Neural cell (in vitro differentiated cells): ENCODE data around the gene COL27A1.

Experiments
- POLR2AphosphoS5 ChIP-seq: IDR thresholded peaks from 2 replicates; pipeline ENCODE4 v1.6.1; 2012
- SMC3 ChIP-seq: fragments of 450-650 bp; conservative IDR thresholded peaks from 2 replicates; pipeline ENCODE4 v1.6.1; 2014; ENCODE audit warnings: antibody characterized with exemption, mild to moderate bottlenecking, moderate library complexity; ENCODE audit not compliant: poor library complexity
- TF ChIP-seq, protein P1 (sequence below): IDR thresholded peaks from 2 replicates; pipeline ENCODE4 v1.6.1; 2012; ENCODE audit warnings: borderline replicate concordance
- TF ChIP-seq, protein P2 (sequence below): fragments of 450-650 bp; IDR thresholded peaks from 2 replicates; pipeline ENCODE4 v1.5.1; 2014; ENCODE audit warnings: antibody characterized with exemption, mild to moderate bottlenecking, moderate library complexity; ENCODE audit not compliant: poor library complexity, severe bottlenecking

DNA sequence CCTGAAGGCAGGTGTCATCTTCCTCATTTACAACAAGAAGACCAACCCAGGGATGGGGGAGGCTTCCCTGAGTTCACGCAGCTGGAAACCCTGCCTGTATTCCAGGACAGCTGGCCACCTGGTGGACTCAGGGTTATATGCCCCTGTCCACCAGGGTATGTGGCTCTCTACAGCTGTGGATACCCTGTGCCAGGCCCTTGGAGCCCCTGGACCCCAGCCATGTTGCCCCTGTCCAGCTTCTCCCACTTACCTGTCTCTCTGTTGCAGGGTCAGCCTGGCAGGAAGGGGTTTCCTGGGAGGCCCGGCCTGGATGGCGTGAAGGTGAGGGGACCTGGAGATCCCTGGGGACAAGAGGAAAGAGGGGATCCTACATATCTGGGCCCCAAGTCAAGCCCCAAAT lies 87.9 kb downstream of the COL27A1 start:
- TF ChIP-seq, protein P1, sequence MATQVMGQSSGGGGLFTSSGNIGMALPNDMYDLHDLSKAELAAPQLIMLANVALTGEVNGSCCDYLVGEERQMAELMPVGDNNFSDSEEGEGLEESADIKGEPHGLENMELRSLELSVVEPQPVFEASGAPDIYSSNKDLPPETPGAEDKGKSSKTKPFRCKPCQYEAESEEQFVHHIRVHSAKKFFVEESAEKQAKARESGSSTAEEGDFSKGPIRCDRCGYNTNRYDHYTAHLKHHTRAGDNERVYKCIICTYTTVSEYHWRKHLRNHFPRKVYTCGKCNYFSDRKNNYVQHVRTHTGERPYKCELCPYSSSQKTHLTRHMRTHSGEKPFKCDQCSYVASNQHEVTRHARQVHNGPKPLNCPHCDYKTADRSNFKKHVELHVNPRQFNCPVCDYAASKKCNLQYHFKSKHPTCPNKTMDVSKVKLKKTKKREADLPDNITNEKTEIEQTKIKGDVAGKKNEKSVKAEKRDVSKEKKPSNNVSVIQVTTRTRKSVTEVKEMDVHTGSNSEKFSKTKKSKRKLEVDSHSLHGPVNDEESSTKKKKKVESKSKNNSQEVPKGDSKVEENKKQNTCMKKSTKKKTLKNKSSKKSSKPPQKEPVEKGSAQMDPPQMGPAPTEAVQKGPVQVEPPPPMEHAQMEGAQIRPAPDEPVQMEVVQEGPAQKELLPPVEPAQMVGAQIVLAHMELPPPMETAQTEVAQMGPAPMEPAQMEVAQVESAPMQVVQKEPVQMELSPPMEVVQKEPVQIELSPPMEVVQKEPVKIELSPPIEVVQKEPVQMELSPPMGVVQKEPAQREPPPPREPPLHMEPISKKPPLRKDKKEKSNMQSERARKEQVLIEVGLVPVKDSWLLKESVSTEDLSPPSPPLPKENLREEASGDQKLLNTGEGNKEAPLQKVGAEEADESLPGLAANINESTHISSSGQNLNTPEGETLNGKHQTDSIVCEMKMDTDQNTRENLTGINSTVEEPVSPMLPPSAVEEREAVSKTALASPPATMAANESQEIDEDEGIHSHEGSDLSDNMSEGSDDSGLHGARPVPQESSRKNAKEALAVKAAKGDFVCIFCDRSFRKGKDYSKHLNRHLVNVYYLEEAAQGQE, result no peak
- TF ChIP-seq POLR2AphosphoS5 (no peak), SMC3 (no peak)
- TF ChIP-seq, protein P2, sequence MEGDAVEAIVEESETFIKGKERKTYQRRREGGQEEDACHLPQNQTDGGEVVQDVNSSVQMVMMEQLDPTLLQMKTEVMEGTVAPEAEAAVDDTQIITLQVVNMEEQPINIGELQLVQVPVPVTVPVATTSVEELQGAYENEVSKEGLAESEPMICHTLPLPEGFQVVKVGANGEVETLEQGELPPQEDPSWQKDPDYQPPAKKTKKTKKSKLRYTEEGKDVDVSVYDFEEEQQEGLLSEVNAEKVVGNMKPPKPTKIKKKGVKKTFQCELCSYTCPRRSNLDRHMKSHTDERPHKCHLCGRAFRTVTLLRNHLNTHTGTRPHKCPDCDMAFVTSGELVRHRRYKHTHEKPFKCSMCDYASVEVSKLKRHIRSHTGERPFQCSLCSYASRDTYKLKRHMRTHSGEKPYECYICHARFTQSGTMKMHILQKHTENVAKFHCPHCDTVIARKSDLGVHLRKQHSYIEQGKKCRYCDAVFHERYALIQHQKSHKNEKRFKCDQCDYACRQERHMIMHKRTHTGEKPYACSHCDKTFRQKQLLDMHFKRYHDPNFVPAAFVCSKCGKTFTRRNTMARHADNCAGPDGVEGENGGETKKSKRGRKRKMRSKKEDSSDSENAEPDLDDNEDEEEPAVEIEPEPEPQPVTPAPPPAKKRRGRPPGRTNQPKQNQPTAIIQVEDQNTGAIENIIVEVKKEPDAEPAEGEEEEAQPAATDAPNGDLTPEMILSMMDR, result no peak
